KG1 (cell line): ENCODE results near the gene DGKA.
"Not testable (repeated sequence)": the region's sequence is repeated elsewhere in the genome, so short reads cannot be mapped to it uniquely, and the experiment has no call there.

ENCODE experiments used
- DNase-seq: peaks from one replicate; lab custom pipeline; 2025; lab: John Stamatoyannopoulos, UW

DGKA gene

DNA sequence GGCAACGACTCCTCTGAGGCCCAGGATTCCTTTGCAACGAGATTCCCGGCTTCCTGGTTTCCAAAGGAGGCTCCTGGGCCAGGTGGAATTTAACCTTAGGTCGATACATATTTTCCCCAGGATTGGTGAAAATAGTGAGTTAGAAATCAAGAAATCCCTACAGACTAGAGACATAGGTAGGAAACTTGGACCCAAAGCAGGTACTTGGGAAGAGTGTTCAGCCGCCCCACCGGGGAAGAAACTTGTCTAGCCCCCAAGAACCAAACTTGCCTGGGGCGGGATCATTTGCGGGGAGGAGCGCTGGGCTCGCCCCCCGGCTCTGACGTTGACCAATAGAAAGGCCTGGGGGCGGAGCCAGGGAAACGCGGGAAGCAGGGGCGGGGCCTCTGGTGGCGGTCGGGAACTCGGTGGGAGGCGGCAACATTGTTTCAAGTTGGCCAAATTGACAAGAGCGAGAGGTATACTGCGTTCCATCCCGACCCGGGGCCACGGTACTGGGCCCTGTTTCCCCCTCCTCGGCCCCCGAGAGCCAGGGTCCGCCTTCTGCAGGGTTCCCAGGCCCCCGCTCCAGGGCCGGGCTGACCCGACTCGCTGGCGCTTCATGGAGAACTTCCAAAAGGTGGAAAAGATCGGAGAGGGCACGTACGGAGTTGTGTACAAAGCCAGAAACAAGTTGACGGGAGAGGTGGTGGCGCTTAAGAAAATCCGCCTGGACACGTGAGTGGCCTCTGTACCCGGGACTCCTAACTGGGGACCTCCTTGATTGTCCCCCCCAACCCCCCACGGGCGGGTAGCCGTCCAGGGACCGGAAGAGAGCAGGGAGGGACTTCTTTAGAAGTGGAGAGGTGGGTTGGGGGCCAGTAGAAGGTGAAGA, 35.7 kb downstream of the DGKA start, which contains the start of gene CDK2:
Gene CDK2, plus strand, starts transcription at position 423 of the 874 bp plus-strand sequence. Its CDS starts 179 bp downstream, at position 602.
- peak; percentile 23 for DNase-seq

DNA sequence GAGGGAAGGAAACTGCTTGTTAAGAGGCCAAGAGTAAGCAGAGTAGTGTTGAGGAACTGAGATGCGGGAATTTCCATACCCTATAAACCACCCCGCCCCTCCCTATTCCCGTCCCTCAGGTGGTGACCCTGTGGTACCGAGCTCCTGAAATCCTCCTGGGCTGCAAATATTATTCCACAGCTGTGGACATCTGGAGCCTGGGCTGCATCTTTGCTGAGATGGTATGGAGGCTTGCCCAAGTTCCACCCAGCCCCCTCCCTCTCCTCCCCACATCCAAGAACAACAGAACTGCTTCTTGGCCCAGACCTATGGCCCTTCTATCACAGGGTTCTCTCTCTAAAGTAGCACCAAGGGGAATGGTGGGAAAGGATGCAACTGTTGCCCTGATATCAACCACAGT, 38.4 kb downstream of the DGKA start:
- DNase-seq: no peak

DNA sequence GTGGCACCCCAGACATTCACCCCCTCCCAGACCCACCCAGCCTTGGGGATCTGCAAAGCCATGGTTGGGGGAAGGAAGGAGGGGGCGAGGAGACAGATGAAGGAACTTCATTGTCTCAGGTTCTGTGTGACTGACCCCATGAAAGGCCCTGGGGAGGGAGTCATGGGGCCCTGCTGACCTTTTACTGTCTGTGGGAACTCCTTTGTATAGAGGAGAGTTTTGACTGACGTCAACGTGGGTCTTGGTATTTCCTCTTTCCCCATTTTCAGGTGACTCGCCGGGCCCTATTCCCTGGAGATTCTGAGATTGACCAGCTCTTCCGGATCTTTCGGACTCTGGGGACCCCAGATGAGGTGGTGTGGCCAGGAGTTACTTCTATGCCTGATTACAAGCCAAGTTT, 39.8 kb downstream of the DGKA start:
- no peak for DNase-seq

DNA sequence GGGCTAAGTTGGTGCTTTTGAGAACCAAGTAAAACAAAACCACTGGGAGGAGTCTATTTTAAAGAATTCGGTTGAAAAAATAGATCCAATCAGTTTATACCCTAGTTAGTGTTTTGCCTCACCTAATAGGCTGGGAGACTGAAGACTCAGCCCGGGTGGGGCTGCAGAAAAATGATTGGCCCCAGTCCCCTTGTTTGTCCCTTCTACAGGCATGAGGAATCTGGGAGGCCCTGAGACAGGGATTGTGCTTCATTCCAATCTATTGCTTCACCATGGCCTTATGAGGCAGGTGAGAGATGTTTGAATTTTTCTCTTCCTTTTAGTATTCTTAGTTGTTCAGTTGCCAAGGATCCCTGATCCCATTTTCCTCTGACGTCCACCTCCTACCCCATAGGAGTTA, 41.1 kb downstream of the DGKA start:
- DNase-seq: no peak

DNA sequence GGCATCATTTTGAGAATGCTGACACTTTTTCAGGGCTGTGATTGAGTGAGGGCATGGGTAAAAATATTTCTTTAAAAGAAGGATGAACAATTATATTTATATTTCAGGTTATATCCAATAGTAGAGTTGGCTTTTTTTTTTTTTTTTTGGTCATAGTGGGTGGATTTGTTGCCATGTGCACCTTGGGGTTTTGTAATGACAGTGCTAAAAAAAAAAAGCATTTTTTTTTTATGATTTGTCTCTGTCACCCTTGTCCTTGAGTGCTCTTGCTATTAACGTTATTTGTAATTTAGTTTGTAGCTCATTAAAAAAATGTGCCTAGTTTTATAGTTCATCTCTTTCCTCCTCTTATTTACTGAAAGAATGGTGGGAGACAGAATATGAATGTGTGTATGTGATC, 41.5 kb downstream of the DGKA start:
- no peak for DNase-seq

DNA sequence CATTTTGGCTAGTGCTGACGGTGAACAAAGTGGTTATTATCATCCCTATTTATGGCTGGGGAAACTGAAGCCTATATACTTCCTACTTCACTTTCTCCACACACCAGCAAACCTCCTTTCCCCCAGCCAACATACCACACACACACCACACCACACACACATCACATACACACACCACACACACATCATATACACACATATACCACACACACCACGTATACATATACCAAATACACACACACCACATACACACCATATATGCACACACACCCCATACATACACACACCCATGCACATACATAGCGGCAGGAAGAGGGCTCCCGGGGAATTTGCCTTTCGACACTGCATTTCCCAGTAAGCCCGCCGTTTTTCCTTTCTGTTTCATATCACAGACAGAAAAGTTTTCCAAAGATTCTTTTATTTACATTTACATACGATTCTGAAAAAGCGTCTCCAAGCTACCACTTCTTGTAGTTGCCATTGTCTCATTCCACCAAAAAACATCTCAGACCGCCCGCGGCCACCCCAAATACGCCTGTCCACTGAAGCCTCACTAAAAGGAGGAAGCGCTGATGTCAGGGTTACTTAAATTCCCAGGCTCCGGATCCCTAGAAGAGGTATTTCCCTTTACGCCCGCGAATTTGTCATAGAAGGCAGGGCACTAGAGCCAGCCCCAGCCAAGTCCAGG, 42.1 kb downstream of the DGKA start:
- DNase-seq: no peak

DNA sequence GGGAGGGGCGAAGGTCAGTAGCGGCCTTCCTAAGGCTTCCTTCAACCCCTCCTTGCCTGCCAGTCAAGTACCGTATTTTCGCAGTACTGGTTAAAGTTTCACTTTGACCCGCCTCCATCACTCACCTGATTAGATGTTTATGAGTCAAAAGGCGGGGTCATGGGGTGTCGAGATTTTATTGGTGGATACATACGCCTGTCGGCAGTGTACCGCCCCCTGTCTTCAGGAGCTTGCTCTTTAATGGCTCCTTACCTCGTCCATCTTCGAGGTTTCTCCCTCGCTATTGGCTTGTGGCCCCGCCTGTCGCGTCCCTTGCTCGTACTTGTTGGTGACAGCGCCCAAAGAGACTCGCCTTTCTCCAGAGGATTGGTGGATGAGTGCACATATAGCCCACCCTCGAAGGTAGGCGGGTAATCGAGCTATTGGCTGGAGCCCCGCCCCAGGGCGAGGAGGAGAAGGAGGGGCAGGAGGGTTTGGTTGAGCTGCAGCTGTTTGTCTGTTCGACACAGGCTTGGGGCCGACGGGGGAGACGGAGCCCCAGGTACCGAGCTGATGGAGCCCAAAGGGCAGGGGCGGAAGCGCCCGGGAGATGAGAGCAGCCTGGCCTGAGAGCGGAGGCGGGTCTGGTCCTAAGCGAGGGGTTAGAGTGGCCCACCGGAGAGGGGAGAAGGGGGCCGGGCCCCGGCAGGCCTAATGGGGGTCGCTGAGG, 42.8 kb downstream of the DGKA start, which contains the start of gene RAB5B:
Gene RAB5B, plus strand, starts transcription at position 480 of the 709 bp plus-strand sequence. CDS start 12,883 bp downstream, outside the sequence.
- DNase-seq: peak; percentile 85

DNA sequence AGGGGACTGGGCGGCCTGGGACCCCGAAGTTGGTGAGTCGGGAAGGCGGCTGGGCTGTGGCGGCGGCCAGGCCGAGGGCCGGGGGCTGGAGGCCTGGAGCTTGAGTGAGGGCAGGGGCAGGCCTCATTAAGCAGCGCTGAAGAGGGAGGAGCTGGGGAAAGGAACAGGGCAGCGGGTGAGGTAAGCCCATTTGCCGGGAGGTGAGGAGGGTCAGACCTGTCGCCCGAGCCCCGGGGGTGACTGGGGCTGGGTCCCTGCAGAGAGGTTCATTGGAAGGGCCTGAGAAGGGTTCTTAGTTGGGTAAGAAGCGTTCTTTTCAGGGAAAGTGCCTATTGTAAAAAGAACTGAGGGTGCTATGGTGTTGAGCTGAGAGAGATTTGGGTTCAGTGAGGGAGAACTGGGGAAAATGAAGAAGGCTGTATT, 43.4 kb downstream of the DGKA start:
- no peak for DNase-seq

DNA sequence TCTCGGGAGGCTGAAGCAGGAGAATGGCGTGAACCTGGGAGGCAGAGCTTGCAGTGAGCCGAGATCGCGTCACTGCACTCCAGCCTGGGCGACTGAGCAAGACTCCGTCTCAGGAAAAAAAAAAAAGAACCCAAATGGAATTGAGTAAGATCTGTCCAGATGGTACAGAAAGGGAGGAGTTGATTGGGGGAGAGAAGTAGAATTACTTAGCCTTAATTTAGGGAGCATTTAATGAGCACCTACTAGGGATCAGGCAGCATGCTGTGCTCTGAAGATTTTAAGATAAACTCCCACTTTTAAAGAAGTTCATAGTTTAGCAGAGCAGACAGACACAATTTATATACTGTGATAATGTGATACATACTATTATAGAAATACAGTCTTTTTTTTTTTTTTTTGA, 47.4 kb downstream of the DGKA start:
- DNase-seq: no peak

DNA sequence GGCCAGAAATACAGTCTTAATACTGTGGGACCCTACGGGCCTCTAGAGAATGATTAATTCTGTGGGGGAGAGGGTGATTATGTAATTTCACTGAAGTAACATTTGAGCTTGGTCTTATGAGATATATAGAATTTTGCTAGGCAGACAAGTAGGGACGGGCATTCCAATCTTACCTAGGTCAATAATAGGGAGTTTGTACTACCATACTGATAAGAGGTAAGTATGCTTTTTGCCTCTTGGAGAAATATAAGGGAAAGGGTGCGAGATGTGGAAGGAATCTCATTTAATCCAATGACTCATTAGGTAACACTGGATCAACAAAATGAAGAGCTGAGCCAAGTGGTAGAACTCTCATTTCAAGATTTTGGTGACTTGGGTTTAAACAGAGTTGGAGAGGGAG, 48.1 kb downstream of the DGKA start:
- no peak for DNase-seq

DNA sequence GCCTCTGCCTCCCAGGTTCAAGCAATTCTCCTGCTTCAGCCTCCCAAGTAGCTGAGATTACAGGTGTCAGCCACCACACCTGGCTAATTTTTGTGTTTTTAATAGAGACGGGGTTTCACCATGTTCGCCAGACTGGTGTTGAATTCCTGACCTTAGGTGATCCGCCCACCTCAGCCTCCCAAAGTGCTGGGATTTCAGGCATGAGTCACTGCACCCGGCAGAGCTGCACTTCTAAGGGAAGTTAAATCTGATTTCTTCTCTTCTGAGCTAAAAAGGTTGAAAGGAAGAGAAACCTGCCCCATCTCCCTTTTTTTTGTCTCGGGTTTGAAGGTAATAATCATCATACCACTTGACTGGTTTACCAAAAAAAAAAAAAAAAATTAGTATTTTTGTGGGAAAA, 50.9 kb downstream of the DGKA start:
- DNase-seq: not testable (repeated sequence)

DNA sequence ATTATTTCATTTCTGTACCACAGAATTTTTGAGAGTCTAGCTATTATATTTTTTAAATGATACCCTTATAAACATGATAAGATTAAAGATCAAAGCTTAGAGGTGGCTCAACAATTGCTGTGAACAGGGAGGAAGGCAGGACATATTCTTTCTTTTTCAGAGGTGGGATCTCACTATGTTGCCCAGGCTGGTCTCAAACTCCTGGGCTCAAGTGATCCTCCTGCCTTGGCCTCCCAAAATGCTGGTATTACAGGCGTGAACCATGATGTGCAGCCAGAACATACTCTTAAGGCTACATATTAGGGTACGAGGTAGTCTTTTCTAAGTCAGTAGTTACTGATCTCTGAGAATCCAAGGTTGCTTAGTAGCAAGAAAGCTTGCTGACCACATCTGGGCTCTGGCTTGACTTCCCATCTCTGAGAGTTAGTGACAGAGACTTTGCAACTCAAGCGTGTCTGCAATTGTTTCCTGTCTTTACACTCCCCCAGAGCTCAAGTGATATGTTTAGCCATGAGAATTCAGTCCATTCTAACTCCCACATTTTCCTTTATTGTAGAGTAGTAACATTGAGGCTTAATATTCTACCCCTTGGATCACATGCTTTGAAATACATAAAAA, 51.5 kb downstream of the DGKA start:
- no peak for DNase-seq

DNA sequence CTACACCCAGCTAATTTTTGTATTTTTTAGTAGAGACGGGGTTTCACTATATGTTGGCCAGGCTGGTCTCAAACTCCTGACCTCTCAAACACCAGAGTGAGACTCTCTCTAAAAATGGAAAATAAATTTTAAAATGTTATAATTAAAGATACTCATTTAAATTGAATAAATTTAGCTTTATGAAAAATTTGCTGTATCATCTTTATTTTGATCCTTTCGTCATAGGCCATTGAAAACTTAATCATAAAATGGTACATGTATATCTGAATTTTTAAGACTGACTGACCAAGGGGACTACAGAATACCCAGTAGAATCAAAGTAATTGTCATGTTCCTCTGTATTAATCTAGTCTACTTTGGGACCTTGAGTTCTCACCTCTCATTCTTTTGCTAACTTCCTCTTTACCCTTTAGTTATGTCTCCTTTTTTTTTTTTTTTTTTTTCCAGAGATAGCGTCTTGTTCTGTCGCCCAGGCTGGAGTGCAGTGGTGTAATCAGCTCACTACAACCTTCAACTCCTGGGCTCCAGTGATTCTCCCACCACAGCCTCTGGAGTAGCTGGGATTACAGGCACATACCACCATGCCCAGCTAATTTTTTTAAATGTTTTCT, 52.4 kb downstream of the DGKA start:
- DNase-seq: no peak

DNA sequence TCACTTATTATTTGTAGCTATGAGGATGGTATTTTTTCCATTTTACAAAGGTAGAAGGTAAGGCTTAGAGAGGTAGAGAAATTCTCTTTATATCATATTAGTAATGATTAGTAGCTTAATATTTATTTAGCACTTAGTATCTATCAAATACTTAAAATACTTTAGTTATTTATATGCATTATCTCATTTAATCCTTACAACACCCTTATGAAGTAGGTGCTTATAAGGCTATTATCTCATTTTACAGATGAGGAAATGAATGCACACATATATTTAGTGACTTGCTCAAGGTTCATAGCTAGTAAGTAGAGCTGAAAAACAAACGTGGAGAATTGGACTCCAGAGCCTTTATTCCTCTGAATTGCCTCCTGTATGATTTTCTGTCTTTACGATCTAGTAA, 53.9 kb downstream of the DGKA start:
- no peak for DNase-seq

DNA sequence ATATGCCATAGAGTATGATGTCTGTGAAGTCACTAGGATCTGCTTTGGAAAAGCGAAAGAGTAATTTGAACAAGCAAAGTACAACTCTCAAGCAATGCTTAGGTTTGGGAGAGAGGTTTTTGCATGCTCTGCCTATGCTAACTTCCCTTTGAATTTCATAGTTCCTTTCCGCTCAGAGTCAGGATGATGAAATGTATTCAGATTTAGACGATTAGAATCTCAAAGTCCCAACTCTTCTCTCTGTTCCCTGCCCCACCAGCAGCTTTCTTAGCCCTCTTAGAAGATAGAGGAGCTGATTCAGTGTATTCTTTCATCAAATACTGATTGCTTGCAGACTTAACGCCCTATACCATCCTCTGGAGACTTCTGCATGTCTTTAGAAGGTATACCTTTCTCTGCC, 54.4 kb downstream of the DGKA start:
- no peak for DNase-seq

DNA sequence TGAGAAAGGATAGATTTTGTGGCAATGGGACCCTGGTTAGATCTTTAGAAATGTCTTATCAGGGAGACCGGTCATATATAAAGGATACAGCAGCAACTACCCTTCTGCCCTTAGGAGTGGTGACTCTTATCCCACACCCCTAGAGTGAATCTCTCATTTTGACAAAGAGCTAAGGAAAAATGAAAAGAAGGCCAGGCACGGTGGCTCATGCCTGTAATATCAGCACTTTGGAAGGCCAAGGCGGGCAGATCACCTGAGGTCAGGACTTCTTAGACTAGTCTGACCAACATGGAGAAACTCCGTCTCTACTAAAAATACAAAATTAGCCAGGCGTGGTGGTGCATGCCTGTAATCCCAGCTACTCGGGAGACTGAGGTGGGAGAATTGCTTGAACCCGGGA, 55.0 kb downstream of the DGKA start:
- DNase-seq: not testable (repeated sequence)

DNA sequence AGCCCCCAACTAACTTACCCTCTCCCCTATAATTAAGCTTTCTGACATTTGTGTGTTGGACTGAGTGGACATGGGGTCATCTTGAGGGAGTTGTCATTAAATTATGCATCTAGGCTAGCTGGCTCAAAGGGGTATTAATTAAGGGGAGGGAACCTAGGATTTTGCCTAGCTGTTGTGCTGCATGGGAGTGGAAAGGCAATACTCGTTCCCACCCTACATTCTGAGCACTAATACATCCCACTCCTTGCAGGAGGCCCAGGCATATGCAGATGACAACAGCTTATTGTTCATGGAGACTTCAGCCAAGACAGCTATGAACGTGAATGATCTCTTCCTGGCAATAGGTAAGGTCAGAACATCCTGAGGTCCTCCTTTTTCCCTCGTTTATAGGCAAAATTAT, 60.1 kb downstream of the DGKA start:
- no peak for DNase-seq

DNA sequence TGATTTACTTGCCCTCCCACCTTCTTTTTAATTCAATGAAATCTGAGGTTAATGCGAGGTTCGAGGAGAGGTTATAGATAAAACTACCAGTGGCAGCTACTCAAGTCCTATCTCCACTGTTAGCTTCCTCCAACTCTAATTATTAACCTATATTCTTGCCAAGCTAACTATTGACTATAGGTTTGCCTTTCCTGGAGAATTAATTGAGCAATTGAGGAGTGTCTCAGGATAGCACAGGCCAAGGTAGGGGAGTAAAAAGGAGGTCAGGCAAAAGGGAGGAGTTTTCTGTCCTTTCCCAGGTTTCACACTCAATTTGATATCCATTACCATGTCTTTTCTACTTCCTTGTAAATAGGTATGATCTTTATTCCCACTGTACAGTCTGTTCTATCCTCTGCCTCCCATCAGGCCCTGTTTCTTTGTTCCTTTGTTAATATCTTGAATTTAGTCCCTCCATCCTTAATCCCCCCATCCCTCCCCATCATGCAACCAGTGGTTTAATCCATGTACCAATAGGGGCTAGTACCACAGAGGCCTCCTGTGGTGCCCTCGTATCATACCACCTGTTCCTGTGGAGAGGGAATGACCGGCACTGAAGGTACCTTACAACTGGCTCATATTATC, 62.4 kb downstream of the DGKA start:
- no peak for DNase-seq

DNA sequence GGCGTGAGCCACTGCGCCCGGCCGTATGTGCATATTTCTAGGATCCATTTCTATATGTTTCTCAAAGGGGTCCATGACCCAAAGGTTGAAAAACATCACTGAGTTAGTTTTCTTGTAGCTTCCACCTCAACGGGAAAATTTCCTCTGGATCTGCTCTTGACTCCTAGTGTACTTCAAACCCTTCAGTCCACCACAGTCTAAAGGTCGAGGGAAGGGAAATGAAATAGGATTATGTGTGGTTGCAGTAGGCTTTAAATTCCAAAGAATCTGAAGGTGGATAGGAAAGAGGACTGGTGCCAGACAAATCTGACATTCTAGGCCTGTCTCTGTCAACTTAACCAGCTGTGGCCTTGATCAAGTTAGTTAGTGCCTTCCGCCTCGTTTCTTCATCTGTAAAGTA, 64.4 kb downstream of the DGKA start:
- DNase-seq: no peak

DNA sequence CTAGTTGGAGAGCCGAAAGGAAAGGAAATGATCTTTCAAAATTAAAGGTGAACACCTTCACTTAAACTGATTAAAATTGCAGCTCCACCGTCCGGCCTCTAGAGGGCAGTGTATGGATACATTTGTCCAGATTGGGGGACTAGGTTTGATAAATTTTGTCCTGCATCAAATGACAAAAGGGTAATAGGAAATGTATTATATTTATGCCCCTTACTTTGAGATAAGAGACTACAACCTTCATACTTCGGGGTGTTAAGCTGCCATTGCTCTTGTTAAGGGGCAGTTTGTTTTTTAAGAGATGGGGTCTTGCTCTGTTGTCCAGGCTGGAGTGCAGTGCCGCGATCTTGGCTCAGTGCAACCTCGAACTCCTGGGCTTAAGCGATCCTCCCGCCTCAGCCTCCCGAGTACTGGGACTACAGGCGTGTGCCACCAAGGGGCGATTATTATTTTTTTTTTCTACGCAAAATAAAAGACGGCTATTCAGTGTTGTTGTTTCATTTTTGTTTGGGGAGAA, 65.3 kb downstream of the DGKA start:
- DNase-seq: no peak
